Measurements from ENCODE around the gene SEMG1. TPM values are rescaled to one million over a fixed set of nuclear protein-coding genes. Genes with fewer than 3 reads are reported as not detected.

SEMG1 gene
- total and polyA plus RNA-seq, 2 experiments from 2014 or later, result not detected

DNA sequence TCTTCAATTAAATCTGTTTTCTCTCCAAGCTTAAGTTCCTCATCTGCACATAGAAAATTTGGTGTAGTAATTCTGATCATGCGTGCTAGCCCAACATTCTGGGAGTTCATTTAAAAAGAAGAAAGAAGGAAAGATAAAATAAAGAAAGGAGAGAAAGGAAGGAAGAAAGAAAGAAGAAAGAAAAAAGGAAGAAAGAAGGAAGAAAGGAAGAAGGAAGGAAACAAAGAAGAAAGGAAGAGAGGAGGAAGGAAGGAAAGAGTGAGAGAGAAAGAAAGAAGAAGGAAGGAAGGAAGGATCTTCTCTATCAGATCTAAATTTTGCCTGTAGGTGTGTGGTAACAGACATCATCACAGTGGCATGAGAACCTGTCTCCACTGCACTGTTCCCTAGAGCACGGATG lies 31.3 kb downstream of the SEMG1 start:
- Histone ChIP-seq H4K20me1 (ENCODE audit: insufficient read depth, poor library complexity, severe bottlenecking) (no peaks in the 10 kb centered on the region), H3K27me3 (peaks cover 27% of the 10 kb centered on the region), H3K4me1 (ENCODE audit: insufficient read depth) (no peaks in the 10 kb centered on the region), H3K36me3 (replicated peaks; ENCODE audit: insufficient read depth, low read depth) (no peaks in the 10 kb centered on the region), H3K4me3 (no peak overlapping the region), H3K79me2 (no peaks in the 10 kb centered on the region), H2AFZ (no peak overlapping the region), H3K27ac (no peak overlapping the region), H3K9me2 (replicated peaks; ENCODE audit: insufficient read depth) (no peaks in the 10 kb centered on the region), H3K9me3 (ENCODE audit: low read depth) (no peaks in the 10 kb centered on the region), H3K4me2 (no peak overlapping the region)
- 90% methylated on average over 2 of the region's 2 CpGs for WGBS (ENCODE audit: low lambda C conversion rate, missing lambda C conversion rate)
- DNase-seq (ENCODE audit: low spot score), result no peak
- TF ChIP-seq EZH2 (IDR thresholded peaks at IDR 0.05; ENCODE audit: borderline replicate concordance) (no peak), EZH2phosphoT487 (IDR thresholded peaks at IDR 0.05; ENCODE audit: low read depth, severe bottlenecking, unreplicated experiment) (no peak)
- TF ChIP-seq, protein P1, sequence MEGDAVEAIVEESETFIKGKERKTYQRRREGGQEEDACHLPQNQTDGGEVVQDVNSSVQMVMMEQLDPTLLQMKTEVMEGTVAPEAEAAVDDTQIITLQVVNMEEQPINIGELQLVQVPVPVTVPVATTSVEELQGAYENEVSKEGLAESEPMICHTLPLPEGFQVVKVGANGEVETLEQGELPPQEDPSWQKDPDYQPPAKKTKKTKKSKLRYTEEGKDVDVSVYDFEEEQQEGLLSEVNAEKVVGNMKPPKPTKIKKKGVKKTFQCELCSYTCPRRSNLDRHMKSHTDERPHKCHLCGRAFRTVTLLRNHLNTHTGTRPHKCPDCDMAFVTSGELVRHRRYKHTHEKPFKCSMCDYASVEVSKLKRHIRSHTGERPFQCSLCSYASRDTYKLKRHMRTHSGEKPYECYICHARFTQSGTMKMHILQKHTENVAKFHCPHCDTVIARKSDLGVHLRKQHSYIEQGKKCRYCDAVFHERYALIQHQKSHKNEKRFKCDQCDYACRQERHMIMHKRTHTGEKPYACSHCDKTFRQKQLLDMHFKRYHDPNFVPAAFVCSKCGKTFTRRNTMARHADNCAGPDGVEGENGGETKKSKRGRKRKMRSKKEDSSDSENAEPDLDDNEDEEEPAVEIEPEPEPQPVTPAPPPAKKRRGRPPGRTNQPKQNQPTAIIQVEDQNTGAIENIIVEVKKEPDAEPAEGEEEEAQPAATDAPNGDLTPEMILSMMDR (IDR thresholded peaks at IDR 0.05; ENCODE audit: poor library complexity), result no peak

- Histone ChIP-seq H3K4me1 (ENCODE audit: insufficient read depth) (no peaks in the 10 kb centered on the region), H3K27me3 (peaks cover 25% of the 10 kb centered on the region), H3K36me3 (replicated peaks; ENCODE audit: insufficient read depth, low read depth) (no peaks in the 10 kb centered on the region), H3K9me3 (ENCODE audit: low read depth) (no peaks in the 10 kb centered on the region), H3K27ac (no peak overlapping the region), H3K79me2 (no peaks in the 10 kb centered on the region), H4K20me1 (ENCODE audit: insufficient read depth, poor library complexity, severe bottlenecking) (no peaks in the 10 kb centered on the region), H3K9me2 (replicated peaks; ENCODE audit: insufficient read depth) (no peaks in the 10 kb centered on the region), H3K4me2 (no peak overlapping the region), H3K4me3 (no peak overlapping the region), H2AFZ (no peak overlapping the region)
- no peak for DNase-seq (ENCODE audit: low spot score)
- WGBS (ENCODE audit: low lambda C conversion rate, missing lambda C conversion rate), result 74% methylated on average over 6 of the region's 6 CpGs
- no peak for TF ChIP-seq EZH2 (IDR thresholded peaks at IDR 0.05; ENCODE audit: borderline replicate concordance)
Measured at GRCh38 chr20:45246109-45246508, 39.3 kb downstream of the SEMG1 start.

- TF ChIP-seq EZH2 (IDR thresholded peaks at IDR 0.05; ENCODE audit: borderline replicate concordance) (no peak), EZH2phosphoT487 (IDR thresholded peaks at IDR 0.05; ENCODE audit: low read depth, severe bottlenecking, unreplicated experiment) (no peak)
- TF ChIP-seq, protein P1 (IDR thresholded peaks at IDR 0.05; ENCODE audit: poor library complexity), result no peak
- H3K4me3 ChIP-seq, result no peak overlapping the region
- peaks cover 19% of the 10 kb centered on the region for H3K27me3 ChIP-seq
- no peaks in the 10 kb centered on the region for H3K9me3 ChIP-seq (ENCODE audit: low read depth)
- no peaks in the 10 kb centered on the region for H3K4me1 ChIP-seq (ENCODE audit: insufficient read depth)
- no peaks in the 10 kb centered on the region for H3K79me2 ChIP-seq
- no peak overlapping the region for H3K27ac ChIP-seq
- no peaks in the 10 kb centered on the region for H4K20me1 ChIP-seq (ENCODE audit: insufficient read depth, poor library complexity, severe bottlenecking)
- DNase-seq (ENCODE audit: low spot score), result no peak
- H3K4me2 ChIP-seq, result no peak overlapping the region
- WGBS (ENCODE audit: low lambda C conversion rate, missing lambda C conversion rate), result 87% methylated on average over 1 of the region's 1 CpG
- no peak overlapping the region for H2AFZ ChIP-seq
- H3K36me3 ChIP-seq (replicated peaks; ENCODE audit: insufficient read depth, low read depth), result no peaks in the 10 kb centered on the region
- H3K9me2 ChIP-seq (replicated peaks; ENCODE audit: insufficient read depth), result no peaks in the 10 kb centered on the region
Measured at GRCh38 chr20:45247865-45248264, 41.0 kb downstream of the SEMG1 start.

DNA sequence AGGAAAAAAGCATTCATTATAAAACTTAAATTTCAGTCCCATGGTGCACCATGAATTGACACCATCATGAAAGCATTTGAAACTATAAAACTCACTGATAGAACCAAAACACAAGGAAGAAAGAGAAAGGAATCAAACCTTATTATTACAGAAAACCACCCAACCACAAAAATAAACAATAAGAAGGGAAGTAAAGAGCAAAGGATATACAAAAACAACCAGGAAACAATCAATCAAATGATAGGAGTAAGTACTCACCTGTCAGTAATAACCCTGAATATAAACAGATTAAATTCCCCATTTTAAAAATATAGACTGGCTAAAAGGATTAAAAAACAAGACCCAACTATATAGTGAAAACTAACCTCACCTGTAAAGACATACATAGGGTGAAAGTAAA lies 41.8 kb downstream of the SEMG1 start:
- Histone ChIP-seq H3K36me3 (replicated peaks; ENCODE audit: insufficient read depth, low read depth) (no peaks in the 10 kb centered on the region), H3K9me3 (ENCODE audit: low read depth) (no peaks in the 10 kb centered on the region), H3K27me3 (peaks cover 16% of the 10 kb centered on the region), H3K4me3 (no peak overlapping the region), H3K4me2 (no peak overlapping the region), H4K20me1 (ENCODE audit: insufficient read depth, poor library complexity, severe bottlenecking) (no peaks in the 10 kb centered on the region), H3K9me2 (replicated peaks; ENCODE audit: insufficient read depth) (no peaks in the 10 kb centered on the region), H3K27ac (no peak overlapping the region), H3K79me2 (no peaks in the 10 kb centered on the region), H2AFZ (no peak overlapping the region), H3K4me1 (ENCODE audit: insufficient read depth) (no peaks in the 10 kb centered on the region)
- TF ChIP-seq EZH2 (IDR thresholded peaks at IDR 0.05; ENCODE audit: borderline replicate concordance) (no peak), EZH2phosphoT487 (IDR thresholded peaks at IDR 0.05; ENCODE audit: low read depth, severe bottlenecking, unreplicated experiment) (no peak)
- TF ChIP-seq, protein P1 (IDR thresholded peaks at IDR 0.05; ENCODE audit: poor library complexity), result no peak
- no peak for DNase-seq (ENCODE audit: low spot score)
